HepG2 (cell line): Measurements from ENCODE around the gene SIN3A. TPM values are rescaled to one million over a fixed set of nuclear protein-coding genes. Genes with fewer than 3 reads are reported as not detected.

ENCODE experiments used
- CBX2 ChIP-seq, 2 experiments: fragments of 200-600 bp in 1 of 2; sonication (generic); formaldehyde crosslinking in 1 of 2; IDR thresholded peaks; 2 replicates each; pipeline versions ENCODE4 v1.7.0 to v1.8.1; 2018 to 2022; ENCODE audit warnings: low read depth in 2 of 2, low read length in 1 of 2, mild to moderate bottlenecking in 1 of 2, missing genetic modification reagents in 1 of 2
- CREB3 ChIP-seq: sonication (generic); formaldehyde crosslinking; IDR thresholded peaks from 2 replicates; pipeline ENCODE4 v1.5.0; 2020; ENCODE audit warnings: missing genetic modification reagents
- FIP1L1 ChIP-seq: fragments of 200-400 bp; formaldehyde crosslinking; IDR thresholded peaks from 2 replicates; pipeline ENCODE4 v1.6.1; 2018; ENCODE audit warnings: low read depth, mild to moderate bottlenecking, low read length, moderate library complexity, borderline replicate concordance; ENCODE audit not compliant: insufficient read depth
- LBX2 ChIP-seq: sonication (generic); formaldehyde crosslinking; IDR thresholded peaks from 2 replicates; pipeline ENCODE4 v1.5.0; 2020; ENCODE audit warnings: missing genetic modification reagents, mild to moderate bottlenecking, borderline replicate concordance
- PITX1 ChIP-seq: sonication (generic); formaldehyde crosslinking; IDR thresholded peaks from 2 replicates; pipeline ENCODE4 v1.5.1; 2020; ENCODE audit warnings: mild to moderate bottlenecking, missing genetic modification reagents
- RARA ChIP-seq: IDR thresholded peaks from 2 replicates; pipeline ENCODE4 v1.6.1; 2016; ENCODE audit warnings: missing genetic modification reagents, missing compliant biosample characterization
- RFXAP ChIP-seq: sonication (generic); formaldehyde crosslinking; IDR thresholded peaks from 2 replicates; pipeline ENCODE4 v1.4.0; 2020; ENCODE audit warnings: missing genetic modification reagents, borderline replicate concordance
- RORA ChIP-seq: sonication (generic); formaldehyde crosslinking; IDR thresholded peaks from 2 replicates; pipeline ENCODE4 v1.5.0; 2020; ENCODE audit warnings: mild to moderate bottlenecking, missing genetic modification reagents, moderate library complexity
- SAP130 ChIP-seq: IDR thresholded peaks from 2 replicates; pipeline ENCODE4 v1.6.1; 2016; ENCODE audit warnings: low read depth
- THYN1 ChIP-seq: sonication (generic); formaldehyde crosslinking; IDR thresholded peaks from 2 replicates; pipeline ENCODE4 v1.8.1; 2023; ENCODE audit warnings: low read depth, mild to moderate bottlenecking, moderate library complexity, missing genetic modification reagents, borderline replicate concordance
- WIZ ChIP-seq: sonication (generic); formaldehyde crosslinking; IDR thresholded peaks from 2 replicates; pipeline ENCODE4 v1.5.1; 2020; ENCODE audit warnings: mild to moderate bottlenecking, missing genetic modification reagents
- ZBTB7A ChIP-seq: sonication (generic); formaldehyde crosslinking; IDR thresholded peaks from 2 replicates; pipeline ENCODE4 v1.8.0; 2022; ENCODE audit warnings: mild to moderate bottlenecking, missing genetic modification reagents
- ZFP82 ChIP-seq: sonication (generic); formaldehyde crosslinking; IDR thresholded peaks from 2 replicates; pipeline ENCODE4 v1.5.1; 2020; ENCODE audit warnings: mild to moderate bottlenecking, missing genetic modification reagents, borderline replicate concordance
- ZNF335 ChIP-seq: sonication (generic); formaldehyde crosslinking; IDR thresholded peaks from 2 replicates; pipeline ENCODE4 v1.4.0; 2020; ENCODE audit warnings: missing genetic modification reagents
- ZNF451 ChIP-seq: sonication (generic); formaldehyde crosslinking; IDR thresholded peaks from 2 replicates; pipeline ENCODE4 v1.5.0; 2020; ENCODE audit warnings: mild to moderate bottlenecking, missing genetic modification reagents
- ZNF512B ChIP-seq: sonication (generic); formaldehyde crosslinking; IDR thresholded peaks from 2 replicates; pipeline ENCODE4 v1.5.1; 2020; ENCODE audit warnings: missing genetic modification reagents, mild to moderate bottlenecking, borderline replicate concordance
- ZNF569 ChIP-seq: sonication (generic); formaldehyde crosslinking; IDR thresholded peaks from 2 replicates; pipeline ENCODE4 v1.5.0; 2020; ENCODE audit warnings: mild to moderate bottlenecking, missing genetic modification reagents, moderate library complexity, borderline replicate concordance
- ZNF777 ChIP-seq: sonication (generic); formaldehyde crosslinking; IDR thresholded peaks from 2 replicates; pipeline ENCODE4 v1.4.0; 2020; ENCODE audit warnings: missing genetic modification reagents
- polyA plus RNA-seq, 8 experiments: library from polyadenylated mRNA; depleted of rRNA in 3 of 8; stranded (reverse) in 7 of 8; unstranded in 1 of 8; fragments of >200 nt; fragmentation: Illumina TruSeq in 4 of 8; extraction: Trizol in 4 of 8; gene quantifications; 2 replicates each; pipeline versions ENCODE4 v1.2.1 to v1.2.3, GENCODE V29; 2011 to 2016; ENCODE audit warnings: low read depth in 4 of 8, missing spikeins in 1 of 8, mixed read lengths in 1 of 8; ENCODE audit not compliant: insufficient read depth in 1 of 8
- total RNA-seq, 5 experiments: library from RNA; depleted of rRNA; stranded (reverse); fragments of >200 nt; fragmentation: Illumina TruSeq; extraction: Trizol; gene quantifications; 2 replicates each; pipeline ENCODE4 v1.2.3, GENCODE V29; 2016; ENCODE audit warnings: low read depth in 1 of 5
- TF ChIP-seq, protein P1 (sequence below): sonication (generic); formaldehyde crosslinking; IDR thresholded peaks from 2 replicates; pipeline ENCODE4 v1.5.1; 2020; ENCODE audit warnings: missing genetic modification reagents, mild to moderate bottlenecking, borderline replicate concordance
- TF ChIP-seq, protein P2 (sequence below): sonication (generic); formaldehyde crosslinking; IDR thresholded peaks from 2 replicates; pipeline ENCODE4 v1.4.0; 2020; ENCODE audit warnings: mild to moderate bottlenecking, missing genetic modification reagents

SIN3A gene
- total and polyA plus RNA-seq, 2 of the 13 experiments (the other 11 are each of a cell fraction or from before 2014, with no cell fraction given) = 16.1 to 28.1 TPM

- TF ChIP-seq LBX2 (no peak), WIZ (CRISPR knock-in tag) (no peak), ZNF512B (CRISPR knock-in tag) (no peak), ZNF569 (CRISPR knock-in tag) (no peak), CBX2 (IDR thresholded peaks at IDR 0.05; ENCODE audit: low read depth, low read length) (no peak), CBX2 (CRISPR knock-in tag; IDR thresholded peaks at IDR 0.05; ENCODE audit: low read depth) (no peak), ZNF451 (CRISPR knock-in tag) (peak; percentile 83; the same call in 1 of the 2 replicates), ZFP82 (CRISPR knock-in tag) (0 out of 2 replicates have a peak, but pooled peaks have one; percentile 63), RFXAP (CRISPR knock-in tag) (peak; percentile 58; the same call in 1 of the 2 replicates), ZNF777 (peak; percentile 86), THYN1 (no peak), ZNF335 (CRISPR knock-in tag) (0 out of 2 replicates have a peak, but pooled peaks have one; percentile 36), FIP1L1 (no peak), SAP130 (CRISPR knock-in tag) (peak; percentile 66), ZBTB7A (CRISPR knock-in tag) (peak; percentile 73; the same call in 1 of the 2 replicates), RARA (CRISPR knock-in tag) (no peak), RORA (no peak), PITX1 (CRISPR knock-in tag) (no peak), CREB3 (CRISPR knock-in tag) (no peak)
- TF ChIP-seq, protein P1, sequence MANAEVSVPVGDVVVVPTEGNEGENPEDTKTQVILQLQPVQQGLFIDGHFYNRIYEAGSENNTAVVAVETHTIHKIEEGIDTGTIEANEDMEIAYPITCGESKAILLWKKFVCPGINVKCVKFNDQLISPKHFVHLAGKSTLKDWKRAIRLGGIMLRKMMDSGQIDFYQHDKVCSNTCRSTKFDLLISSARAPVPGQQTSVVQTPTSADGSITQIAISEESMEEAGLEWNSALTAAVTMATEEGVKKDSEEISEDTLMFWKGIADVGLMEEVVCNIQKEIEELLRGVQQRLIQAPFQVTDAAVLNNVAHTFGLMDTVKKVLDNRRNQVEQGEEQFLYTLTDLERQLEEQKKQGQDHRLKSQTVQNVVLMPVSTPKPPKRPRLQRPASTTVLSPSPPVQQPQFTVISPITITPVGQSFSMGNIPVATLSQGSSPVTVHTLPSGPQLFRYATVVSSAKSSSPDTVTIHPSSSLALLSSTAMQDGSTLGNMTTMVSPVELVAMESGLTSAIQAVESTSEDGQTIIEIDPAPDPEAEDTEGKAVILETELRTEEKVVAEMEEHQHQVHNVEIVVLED (CRISPR knock-in tag) = peak; percentile 82
- TF ChIP-seq, protein P2, sequence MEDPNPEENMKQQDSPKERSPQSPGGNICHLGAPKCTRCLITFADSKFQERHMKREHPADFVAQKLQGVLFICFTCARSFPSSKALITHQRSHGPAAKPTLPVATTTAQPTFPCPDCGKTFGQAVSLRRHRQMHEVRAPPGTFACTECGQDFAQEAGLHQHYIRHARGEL (CRISPR knock-in tag) = 0 out of 2 replicates have a peak, but pooled peaks have one; percentile 30
Observed at GRCh38 chr15:75347222-75348033, 104.1 kb downstream of the SIN3A start (continued).
